Measurements from ENCODE around the gene ATXN7L2.
A peak's percentile ranks its signal among the peaks of the same experiment; 100 is the strongest.
"Not testable (repeated sequence)": the region's sequence is repeated elsewhere in the genome, so short reads cannot be mapped to it uniquely, and the experiment has no call there.

Gene ATXN7L2

GRCh38 chr1:109466125-109466451 is 17.6 kb upstream of the ATXN7L2 start:
- Histone ChIP-seq H3K4me1 (ENCODE audit: control insufficient read depth in 1 of 2, insufficient read depth in 2 of 2, low read length in 2 of 2) (peaks cover 0 to 9% of the 10 kb centered on the region in 2 donors), H3K27me3 (ENCODE audit: low read depth, low read length) (peaks cover 5% of the 10 kb centered on the region), H3K27ac (ENCODE audit: low read length) (no peak overlapping the region), H3K9me3 (ENCODE audit: control insufficient read depth in 1 of 2, low read length in 2 of 2) (no peaks in the 10 kb centered on the region), H3K36me3 (ENCODE audit: control insufficient read depth in 1 of 2, insufficient read depth in 2 of 2, low read length in 2 of 2) (no peaks in the 10 kb centered on the region), H3K4me3 (ENCODE audit: low read depth in 1 of 2, low read length in 2 of 2) (peak overlapping the region; percentile 59 to 79)

GRCh38 chr1:109466452-109467300 is 17.0 kb upstream of the ATXN7L2 start, which contains the start of gene SYPL2:
Gene SYPL2, plus strand, starts transcription at chr1:109466546. Its CDS starts 298 bp downstream, at chr1:109466844.
- H3K4me1 ChIP-seq (ENCODE audit: control insufficient read depth in 1 of 2, insufficient read depth in 2 of 2, low read length in 2 of 2), result peaks cover 0 to 9% of the 10 kb centered on the region in 2 donors
- no peak within 1 kb of the TSS for H3K27ac ChIP-seq (ENCODE audit: low read length)
- H3K36me3 ChIP-seq (ENCODE audit: control insufficient read depth in 1 of 2, insufficient read depth in 2 of 2, low read length in 2 of 2), result no peaks in the 10 kb centered on the region
- H3K4me3 ChIP-seq (ENCODE audit: low read depth in 1 of 2, low read length in 2 of 2), result peak within 1 kb of the TSS; percentile 59 to 79
- no peaks in the 10 kb centered on the region for H3K9me3 ChIP-seq (ENCODE audit: control insufficient read depth in 1 of 2, low read length in 2 of 2)
- peaks cover 5% of the 10 kb centered on the region for H3K27me3 ChIP-seq (ENCODE audit: low read depth, low read length)

GRCh38 chr1:109467301-109467777 is 16.4 kb upstream of the ATXN7L2 start:
- no peaks in the 10 kb centered on the region for H3K36me3 ChIP-seq (ENCODE audit: control insufficient read depth in 1 of 2, insufficient read depth in 2 of 2, low read length in 2 of 2)
- H3K9me3 ChIP-seq (ENCODE audit: control insufficient read depth in 1 of 2, low read length in 2 of 2), result no peaks in the 10 kb centered on the region
- H3K27me3 ChIP-seq (ENCODE audit: low read depth, low read length), result peaks cover 5% of the 10 kb centered on the region
- peak overlapping the region in 1 of 2 donors; percentile 79 for H3K4me3 ChIP-seq (ENCODE audit: low read depth in 1 of 2, low read length in 2 of 2)
- H3K27ac ChIP-seq (ENCODE audit: low read length), result no peak overlapping the region
- peaks cover 0 to 9% of the 10 kb centered on the region in 2 donors for H3K4me1 ChIP-seq (ENCODE audit: control insufficient read depth in 1 of 2, insufficient read depth in 2 of 2, low read length in 2 of 2)

- no peak overlapping the region for H3K27ac ChIP-seq (ENCODE audit: low read length)
- peaks cover 5% of the 10 kb centered on the region for H3K27me3 ChIP-seq (ENCODE audit: low read depth, low read length)
- no peaks in the 10 kb centered on the region for H3K36me3 ChIP-seq (ENCODE audit: control insufficient read depth in 1 of 2, insufficient read depth in 2 of 2, low read length in 2 of 2)
- H3K4me3 ChIP-seq (ENCODE audit: low read depth in 1 of 2, low read length in 2 of 2), result no peak overlapping the region
- no peaks in the 10 kb centered on the region for H3K9me3 ChIP-seq (ENCODE audit: control insufficient read depth in 1 of 2, low read length in 2 of 2)
- peaks cover 0 to 9% of the 10 kb centered on the region in 2 donors for H3K4me1 ChIP-seq (ENCODE audit: control insufficient read depth in 1 of 2, insufficient read depth in 2 of 2, low read length in 2 of 2)
Measured at GRCh38 chr1:109468061-109468460, 15.6 kb upstream of the ATXN7L2 start.

- Histone ChIP-seq H3K4me3 (ENCODE audit: low read depth in 1 of 2, low read length in 2 of 2) (no peak overlapping the region), H3K9me3 (ENCODE audit: control insufficient read depth in 1 of 2, low read length in 2 of 2) (no peaks in the 10 kb centered on the region), H3K4me1 (ENCODE audit: control insufficient read depth in 1 of 2, insufficient read depth in 2 of 2, low read length in 2 of 2) (peaks cover 0 to 9% of the 10 kb centered on the region in 2 donors), H3K27ac (ENCODE audit: low read length) (no peak overlapping the region), H3K27me3 (ENCODE audit: low read depth, low read length) (peaks cover 5% of the 10 kb centered on the region), H3K36me3 (ENCODE audit: control insufficient read depth in 1 of 2, insufficient read depth in 2 of 2, low read length in 2 of 2) (no peaks in the 10 kb centered on the region)
Measured at GRCh38 chr1:109468903-109469302, 14.8 kb upstream of the ATXN7L2 start.

- Histone ChIP-seq H3K4me1 (ENCODE audit: control insufficient read depth in 1 of 2, insufficient read depth in 2 of 2, low read length in 2 of 2) (peaks cover 0 to 5% of the 10 kb centered on the region in 2 donors), H3K36me3 (ENCODE audit: control insufficient read depth in 1 of 2, insufficient read depth in 2 of 2, low read length in 2 of 2) (no peaks in the 10 kb centered on the region), H3K27me3 (ENCODE audit: low read depth, low read length) (peaks cover 5% of the 10 kb centered on the region), H3K4me3 (ENCODE audit: low read depth in 1 of 2, low read length in 2 of 2) (no peak overlapping the region), H3K27ac (ENCODE audit: low read length) (no peak overlapping the region), H3K9me3 (ENCODE audit: control insufficient read depth in 1 of 2, low read length in 2 of 2) (no peaks in the 10 kb centered on the region)
Measured at GRCh38 chr1:109470245-109470644, 13.5 kb upstream of the ATXN7L2 start.

GRCh38 chr1:109472779-109473178 is 10.9 kb upstream of the ATXN7L2 start:
- no peaks in the 10 kb centered on the region for H3K36me3 ChIP-seq (ENCODE audit: control insufficient read depth in 1 of 2, insufficient read depth in 2 of 2, low read length in 2 of 2)
- no peak overlapping the region for H3K27ac ChIP-seq (ENCODE audit: low read length)
- H3K4me3 ChIP-seq (ENCODE audit: low read depth in 1 of 2, low read length in 2 of 2), result no peak overlapping the region
- no peaks in the 10 kb centered on the region for H3K9me3 ChIP-seq (ENCODE audit: control insufficient read depth in 1 of 2, low read length in 2 of 2)
- H3K4me1 ChIP-seq (ENCODE audit: control insufficient read depth in 1 of 2, insufficient read depth in 2 of 2, low read length in 2 of 2), result peaks cover 0 to 1% of the 10 kb centered on the region in 2 donors
- H3K27me3 ChIP-seq (ENCODE audit: low read depth, low read length), result no peaks in the 10 kb centered on the region

- H3K4me3 ChIP-seq (ENCODE audit: low read depth in 1 of 2, low read length in 2 of 2); H3K9me3 ChIP-seq (ENCODE audit: control insufficient read depth in 1 of 2, low read length in 2 of 2); H3K4me1 ChIP-seq (ENCODE audit: control insufficient read depth in 1 of 2, insufficient read depth in 2 of 2, low read length in 2 of 2); H3K27me3 ChIP-seq (ENCODE audit: low read depth, low read length); H3K36me3 ChIP-seq (ENCODE audit: control insufficient read depth in 1 of 2, insufficient read depth in 2 of 2, low read length in 2 of 2); H3K27ac ChIP-seq (ENCODE audit: low read length): not testable (repeated sequence)
Measured at GRCh38 chr1:109473284-109474057, 10.2 kb upstream of the ATXN7L2 start.

- Histone ChIP-seq H3K27me3 (ENCODE audit: low read depth, low read length) (no peaks in the 10 kb centered on the region), H3K9me3 (ENCODE audit: control insufficient read depth in 1 of 2, low read length in 2 of 2) (no peaks in the 10 kb centered on the region), H3K4me3 (ENCODE audit: low read depth in 1 of 2, low read length in 2 of 2) (no peak overlapping the region), H3K4me1 (ENCODE audit: control insufficient read depth in 1 of 2, insufficient read depth in 2 of 2, low read length in 2 of 2) (no peaks in the 10 kb centered on the region), H3K27ac (ENCODE audit: low read length) (no peak overlapping the region), H3K36me3 (ENCODE audit: control insufficient read depth in 1 of 2, insufficient read depth in 2 of 2, low read length in 2 of 2) (peaks cover 0 to 3% of the 10 kb centered on the region in 2 donors)
Measured at GRCh38 chr1:109474697-109475096, 9.0 kb upstream of the ATXN7L2 start.

- no peaks in the 10 kb centered on the region for H3K9me3 ChIP-seq (ENCODE audit: control insufficient read depth in 1 of 2, low read length in 2 of 2)
- H3K4me3 ChIP-seq (ENCODE audit: low read depth in 1 of 2, low read length in 2 of 2), result no peak overlapping the region
- peaks cover 0 to 8% of the 10 kb centered on the region in 2 donors for H3K36me3 ChIP-seq (ENCODE audit: control insufficient read depth in 1 of 2, insufficient read depth in 2 of 2, low read length in 2 of 2)
- no peak overlapping the region for H3K27ac ChIP-seq (ENCODE audit: low read length)
- H3K27me3 ChIP-seq (ENCODE audit: low read depth, low read length), result no peaks in the 10 kb centered on the region
- no peaks in the 10 kb centered on the region for H3K4me1 ChIP-seq (ENCODE audit: control insufficient read depth in 1 of 2, insufficient read depth in 2 of 2, low read length in 2 of 2)
Measured at GRCh38 chr1:109475261-109475660, 8.4 kb upstream of the ATXN7L2 start.

- Histone ChIP-seq H3K4me1 (ENCODE audit: control insufficient read depth in 1 of 2, insufficient read depth in 2 of 2, low read length in 2 of 2) (no peaks in the 10 kb centered on the region), H3K27ac (ENCODE audit: low read length) (no peak overlapping the region), H3K27me3 (ENCODE audit: low read depth, low read length) (no peaks in the 10 kb centered on the region)
Measured at GRCh38 chr1:109476825-109477224, 6.9 kb upstream of the ATXN7L2 start.

More at GRCh38 chr1:109476825-109477224, 6.9 kb upstream of the ATXN7L2 start:
- peaks cover 0 to 15% of the 10 kb centered on the region in 2 donors for H3K36me3 ChIP-seq (ENCODE audit: control insufficient read depth in 1 of 2, insufficient read depth in 2 of 2, low read length in 2 of 2)
- H3K4me3 ChIP-seq (ENCODE audit: low read depth in 1 of 2, low read length in 2 of 2), result no peak overlapping the region
- H3K9me3 ChIP-seq (ENCODE audit: control insufficient read depth in 1 of 2, low read length in 2 of 2), result no peaks in the 10 kb centered on the region

All from muscle layer of duodenum (tissue), 2 donors.